Activated T-cell treated with anti-CD3 and anti-CD28 coated beads, Interleukin-2, amount 50 U/mL, for 4 hours (primary cell): ENCODE data around the gene FOXD4. TPM values are rescaled to one million over a fixed set of nuclear protein-coding genes. Genes with fewer than 3 reads are reported as not detected.
A peak's percentile ranks its signal among the peaks of the same experiment; 100 is the strongest.
"Not testable (repeated sequence)": the region's sequence is repeated elsewhere in the genome, so short reads cannot be mapped to it uniquely, and the experiment has no call there.

ENCODE experiments used
- ATAC-seq, 2 donors: fragments of 200-7000 bp; cut with Tn5 transposase; one replicate each; pipeline ENCODE4 v1.10.0; 2021
- DNase-seq: peaks from one replicate; pipeline ENCODE4 v3.0.0-alpha.2; 2020
- H3K27me3 Mint-ChIP-seq: one replicate; pipeline ENCODE4 v1.8.0; 2021; ENCODE audit warnings: low read depth, mixed read lengths
- H3K36me3 Mint-ChIP-seq: one replicate; pipeline ENCODE4 v1.8.0; 2022; ENCODE audit warnings: mixed read lengths; ENCODE audit not compliant: insufficient read depth
- H3K4me1 Mint-ChIP-seq: one replicate; pipeline ENCODE4 v1.8.0; 2021; ENCODE audit warnings: low read depth, mixed read lengths
- H3K4me3 Mint-ChIP-seq: one replicate; pipeline ENCODE4 v1.8.0; 2021; ENCODE audit warnings: mild to moderate bottlenecking, moderate library complexity, mixed read lengths
- H3K9me3 Mint-ChIP-seq: one replicate; pipeline ENCODE4 v1.8.0; 2021; ENCODE audit warnings: mixed read lengths
- total RNA-seq, 3 donors: library from RNA; stranded (reverse); gene quantifications; one replicate each; pipeline ENCODE4 v1.2.1, GENCODE V29; 2021

Gene FOXD4
- under 1 TPM in 2 of 3 donors, not detected in 1; 0.10 to 0.16 TPM for total RNA-seq

DNA sequence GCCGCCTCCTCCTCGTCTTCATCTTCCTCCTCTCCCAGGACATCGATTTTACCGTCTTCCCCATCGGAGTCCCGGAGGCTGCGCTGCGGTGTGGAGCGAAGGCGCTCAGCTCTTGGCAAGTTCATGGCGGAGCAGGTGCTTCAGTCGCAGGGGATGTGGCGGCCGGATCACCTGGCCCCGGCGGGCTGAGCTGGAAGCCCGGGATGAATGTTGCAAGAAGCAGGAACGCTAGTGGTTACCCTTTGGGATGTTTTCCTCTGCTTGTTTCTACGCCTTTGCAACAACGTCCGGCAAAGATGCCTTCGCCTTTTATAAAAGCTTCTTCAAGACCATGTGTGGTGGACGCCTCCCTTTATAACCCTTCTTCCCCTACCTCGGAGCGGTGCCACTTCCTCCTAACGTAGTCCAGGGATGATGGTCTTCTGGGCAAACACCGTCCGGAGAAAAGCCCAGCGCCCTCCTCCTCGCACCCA, at the start of gene FOXD4:
Gene FOXD4, minus strand, starts transcription at position 423 of the 473 bp plus-strand sequence. Its CDS starts 298 bp downstream, at position 125.
- not testable (repeated sequence) for ATAC-seq, DNase-seq, H3K9me3 Mint-ChIP-seq
- H3K36me3 Mint-ChIP-seq, result peaks cover 10% of the 10 kb centered on the region
- H3K4me1 Mint-ChIP-seq, result peaks cover 20% of the 10 kb centered on the region
- H3K4me3 Mint-ChIP-seq, result peak within 1 kb of the TSS; percentile 65
- peaks cover 30% of the 10 kb centered on the region for H3K27me3 Mint-ChIP-seq

DNA sequence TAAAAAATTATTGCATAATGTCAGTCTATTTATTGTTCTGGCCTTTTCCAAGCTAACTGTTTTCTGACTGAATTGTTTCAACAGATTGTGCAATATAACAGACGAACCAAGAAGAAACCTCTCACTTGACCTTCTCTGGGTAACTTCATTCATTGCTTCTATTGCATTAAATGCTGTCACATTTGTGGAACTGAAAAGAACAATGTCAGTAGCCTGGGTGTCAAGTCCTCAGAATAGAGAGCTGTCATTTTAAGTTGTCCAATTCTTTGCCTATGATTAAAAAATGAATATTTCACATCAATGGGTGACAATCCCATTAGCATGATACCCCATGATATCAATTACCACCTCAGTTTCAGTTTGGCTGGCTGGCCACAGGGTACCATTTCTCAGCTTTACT, 41.7 kb upstream of the FOXD4 start:
- H3K4me1 Mint-ChIP-seq, H3K36me3 Mint-ChIP-seq, H3K27me3 Mint-ChIP-seq, ATAC-seq, DNase-seq, H3K9me3 Mint-ChIP-seq, H3K4me3 Mint-ChIP-seq: not testable (repeated sequence)

DNA sequence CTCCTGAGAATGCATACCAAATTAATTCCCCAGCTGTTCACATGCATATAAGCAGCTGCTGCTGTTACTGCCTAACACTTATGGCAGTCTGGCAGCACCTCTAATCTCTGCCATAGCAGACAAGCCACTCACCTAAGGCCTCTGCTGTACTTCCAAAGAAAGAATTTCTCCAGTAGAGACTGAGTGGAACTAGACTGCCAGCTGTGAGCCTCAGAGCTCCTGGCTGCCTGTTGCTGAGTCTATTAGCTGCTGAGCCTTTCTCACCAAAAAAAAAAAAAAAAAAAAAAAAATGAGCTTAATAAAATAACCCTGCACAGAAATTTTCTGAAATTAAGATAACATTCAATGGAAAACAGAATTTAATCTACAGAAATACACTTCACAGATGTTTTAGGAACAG, 33.0 kb upstream of the FOXD4 start:
- not testable (repeated sequence) for H3K36me3 Mint-ChIP-seq, H3K9me3 Mint-ChIP-seq, ATAC-seq, H3K4me3 Mint-ChIP-seq, H3K27me3 Mint-ChIP-seq, DNase-seq, H3K4me1 Mint-ChIP-seq

DNA sequence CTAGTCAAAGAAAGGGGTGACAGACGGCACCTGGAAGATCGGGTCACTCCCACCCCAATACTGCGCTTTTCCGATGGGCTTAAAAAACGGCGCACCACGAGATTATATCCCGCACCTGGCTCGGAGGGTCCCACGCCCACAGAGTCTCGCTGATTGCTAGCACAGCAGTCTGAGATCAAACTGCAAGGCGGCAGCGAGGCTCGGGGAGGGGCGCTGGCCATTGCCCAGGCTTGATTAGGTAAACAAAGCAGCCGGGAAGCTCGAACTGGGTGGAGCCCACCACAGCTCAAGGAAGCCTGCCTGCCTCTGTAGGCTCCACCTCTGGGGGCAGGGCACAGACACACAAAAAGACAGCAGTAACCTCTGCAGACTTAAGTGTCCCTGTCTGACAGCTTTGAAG, 21.7 kb upstream of the FOXD4 start:
- H3K9me3 Mint-ChIP-seq, H3K4me3 Mint-ChIP-seq, ATAC-seq: not testable (repeated sequence)

DNA sequence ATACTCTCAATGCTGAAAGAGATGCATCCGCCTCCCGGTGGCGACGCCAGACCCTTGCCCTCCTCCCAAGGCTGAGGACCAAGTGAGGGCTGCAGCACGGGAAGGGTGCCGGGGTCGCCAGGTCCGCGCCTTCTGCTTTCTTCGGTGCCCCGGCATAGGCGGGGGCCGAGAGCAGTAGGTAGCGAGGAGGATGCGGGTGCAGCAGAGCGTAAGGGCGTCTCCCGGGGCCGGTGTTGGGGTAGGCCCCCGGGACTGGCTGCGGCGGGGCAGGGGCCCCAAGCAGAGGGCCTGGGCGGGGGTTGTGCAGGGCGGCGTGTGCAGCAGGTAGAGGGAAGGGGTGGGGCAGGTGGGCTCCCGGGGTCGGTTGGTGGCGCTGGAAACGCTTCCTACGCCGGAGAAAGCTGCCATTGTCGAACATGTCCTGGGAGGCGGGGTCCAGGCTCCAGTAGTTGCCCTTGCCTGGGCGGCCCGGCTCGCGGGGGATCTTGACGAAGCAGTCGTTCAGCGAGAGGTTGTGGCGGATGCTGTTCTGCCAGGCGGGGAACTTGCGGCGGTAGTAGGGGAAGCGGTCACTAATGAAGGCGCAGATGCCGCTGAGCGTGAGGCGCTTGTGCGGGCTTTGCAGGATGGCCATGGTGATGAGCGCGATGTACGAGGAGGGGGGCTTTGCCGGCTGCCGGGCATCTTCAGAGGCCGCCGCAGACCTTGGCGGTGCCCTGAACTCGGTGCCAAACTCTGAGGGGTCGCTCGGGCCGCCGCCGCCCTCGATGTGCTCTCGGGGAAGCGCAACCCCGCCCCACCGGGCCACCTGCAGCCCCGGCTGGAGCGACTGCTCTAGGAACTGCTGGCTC, 848 bp downstream of the FOXD4 start:
- Mint-ChIP-seq H3K36me3 (peaks cover 10% of the 10 kb centered on the region), H3K4me1 (peaks cover 20% of the 10 kb centered on the region), H3K4me3 (peak overlapping the region; percentile 65), H3K27me3 (peaks cover 33% of the 10 kb centered on the region)
- H3K9me3 Mint-ChIP-seq, DNase-seq, ATAC-seq: not testable (repeated sequence)

More for the DNA sequence above, 21.7 kb upstream of the FOXD4 start:
- not testable (repeated sequence) for H3K27me3 Mint-ChIP-seq, H3K36me3 Mint-ChIP-seq, H3K4me1 Mint-ChIP-seq, DNase-seq

DNA sequence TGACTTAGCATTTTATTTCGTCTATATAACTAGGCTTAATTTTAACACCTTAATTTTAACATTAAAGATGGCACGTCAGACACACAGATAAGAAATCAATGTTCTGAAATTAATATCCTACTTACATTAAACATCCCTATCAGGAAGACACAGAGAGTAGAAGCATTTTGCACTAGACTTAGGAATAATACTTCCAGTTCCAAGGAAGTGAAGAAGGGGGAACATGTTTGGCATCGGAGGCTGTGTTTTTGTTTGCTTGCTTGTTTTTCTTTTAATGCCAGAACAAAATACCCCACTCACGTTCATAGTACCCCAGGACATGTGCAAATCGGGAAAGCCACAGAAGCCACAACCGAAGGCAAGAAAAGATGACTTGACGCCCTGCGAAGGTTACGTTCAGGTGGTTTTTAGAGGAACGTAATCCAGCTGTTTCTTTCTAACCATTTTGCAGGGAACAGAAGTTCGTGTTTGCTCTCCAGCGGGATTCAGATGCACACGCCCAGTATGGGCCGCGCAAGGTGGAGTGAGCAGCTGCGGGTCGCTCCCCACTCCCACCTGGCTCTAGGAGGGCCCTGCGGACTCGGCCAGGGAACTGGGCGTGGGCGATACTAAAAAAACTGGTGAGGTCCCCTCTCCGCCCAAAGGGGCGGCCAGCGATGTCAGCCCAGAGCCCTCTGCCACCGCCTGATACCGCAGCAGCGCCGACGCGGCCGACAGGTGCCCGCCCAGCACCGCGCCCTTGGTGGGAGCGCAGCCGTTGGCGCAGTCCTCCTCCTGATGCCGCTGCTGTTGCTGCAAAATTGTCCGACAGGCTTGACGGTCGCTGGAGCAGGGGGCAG, 1.8 kb downstream of the FOXD4 start:
- H3K4me3 Mint-ChIP-seq, H3K9me3 Mint-ChIP-seq, DNase-seq, H3K36me3 Mint-ChIP-seq: not testable (repeated sequence)
- Mint-ChIP-seq H3K4me1 (peaks cover 20% of the 10 kb centered on the region), H3K27me3 (peaks cover 37% of the 10 kb centered on the region)
- ATAC-seq, result peak in 1 of 2 donors; percentile 33

DNA sequence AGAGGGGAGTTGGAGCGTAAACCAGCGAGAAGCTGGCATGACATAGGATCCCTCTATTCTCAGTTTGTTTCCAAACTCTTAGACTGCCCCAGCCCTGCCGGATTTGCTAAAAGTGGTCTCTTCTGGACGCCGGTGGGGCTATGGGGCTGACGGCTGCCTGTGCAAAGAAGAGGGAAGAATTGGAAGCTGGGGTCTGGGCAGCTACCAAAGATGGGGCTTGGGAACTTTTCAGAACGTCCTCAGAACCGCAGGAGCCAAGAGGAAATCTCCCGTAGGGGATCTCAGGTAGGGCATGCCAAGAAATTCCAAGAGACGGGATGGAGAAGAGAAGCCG, 3.1 kb downstream of the FOXD4 start:
- Mint-ChIP-seq H3K4me1 (peaks cover 20% of the 10 kb centered on the region), H3K4me3 (peak overlapping the region; percentile 52), H3K27me3 (peaks cover 37% of the 10 kb centered on the region)
- H3K9me3 Mint-ChIP-seq, H3K36me3 Mint-ChIP-seq, ATAC-seq, DNase-seq: not testable (repeated sequence)

DNA sequence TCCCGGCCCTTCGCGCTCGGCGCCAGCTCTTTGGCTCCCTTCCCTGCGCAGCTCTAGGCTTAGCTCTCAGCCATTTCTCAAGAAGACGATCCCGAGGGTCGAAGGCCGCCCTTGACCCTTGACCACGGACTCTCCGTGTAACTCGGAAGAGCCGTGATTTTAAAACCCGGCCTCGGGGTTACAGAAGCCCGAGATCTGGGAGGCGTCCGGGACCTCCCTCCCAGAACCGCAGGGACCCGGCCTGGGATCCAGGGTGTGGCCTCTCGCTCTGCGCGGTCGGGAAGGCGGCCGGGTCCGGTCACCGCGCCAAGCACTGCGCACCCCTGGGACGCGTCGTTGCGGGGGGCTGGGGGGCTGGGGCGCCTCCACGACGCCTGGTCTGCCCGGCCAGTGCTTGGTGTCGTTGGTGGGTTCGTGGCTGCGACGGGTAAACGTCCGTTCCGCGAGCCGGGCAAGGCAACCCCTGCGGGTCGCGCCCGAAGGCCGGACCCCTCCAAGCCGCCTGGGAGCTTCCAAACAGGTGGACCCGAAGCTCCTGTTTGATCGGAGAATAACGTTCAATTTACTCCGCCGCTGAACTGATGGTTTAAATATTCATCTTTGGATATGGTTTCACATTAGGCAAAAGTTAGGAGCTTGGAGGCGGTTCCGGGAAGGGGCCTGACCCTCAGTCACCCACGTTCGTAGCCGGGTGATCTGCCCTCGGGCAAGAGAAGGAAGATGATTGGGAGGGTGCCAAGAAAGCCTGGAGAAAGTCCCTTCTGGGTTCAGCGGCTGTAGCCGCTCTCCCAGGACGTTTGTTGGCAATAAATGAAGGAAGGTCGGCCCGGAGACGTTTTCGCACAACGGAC, 3.7 kb downstream of the FOXD4 start:
- Mint-ChIP-seq H3K4me3 (peak overlapping the region; percentile 75), H3K27me3 (peaks cover 39% of the 10 kb centered on the region), H3K4me1 (peaks cover 20% of the 10 kb centered on the region)
- peak; percentile 16 for ATAC-seq
- DNase-seq, H3K9me3 Mint-ChIP-seq, H3K36me3 Mint-ChIP-seq: not testable (repeated sequence)

DNA sequence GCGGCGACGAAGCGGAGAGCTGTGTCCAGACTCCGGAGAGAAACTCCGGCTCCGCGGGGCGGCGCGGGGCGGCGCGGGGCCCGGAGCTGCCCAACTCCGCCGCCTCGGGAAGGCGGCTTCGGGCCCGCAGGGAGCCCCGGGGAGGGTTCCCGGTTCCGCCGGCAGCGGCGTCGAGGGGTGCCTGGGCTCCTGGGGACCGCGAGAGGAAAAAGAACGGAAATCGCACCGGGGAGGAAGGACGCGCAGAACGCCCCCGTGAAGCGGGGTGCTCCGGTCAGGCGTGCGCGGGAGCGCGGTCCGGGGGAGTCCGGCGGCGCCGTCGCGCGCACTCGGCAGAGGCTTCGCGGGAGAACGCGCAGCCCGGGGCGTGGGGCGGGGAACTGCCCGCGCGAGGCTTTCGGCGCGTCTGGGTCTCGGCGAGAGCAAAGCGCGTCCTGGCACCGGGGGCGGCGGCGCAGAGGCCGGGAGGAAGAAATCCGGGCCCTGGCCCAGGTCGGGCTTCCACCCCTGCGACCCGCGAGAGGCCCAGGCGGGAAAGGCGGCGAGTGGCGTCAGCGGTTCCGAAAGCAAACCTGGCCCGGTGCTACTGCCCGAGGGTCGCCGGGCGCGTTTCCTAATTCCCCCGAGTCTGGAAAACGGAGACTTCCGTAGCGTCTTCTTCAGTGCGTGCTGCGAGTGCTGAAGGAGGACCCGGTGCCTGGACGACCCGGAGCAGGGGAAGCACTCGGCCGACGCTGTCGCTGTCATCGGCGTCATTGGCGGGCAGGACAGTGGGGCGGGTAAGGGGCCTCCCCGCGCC, 4.5 kb downstream of the FOXD4 start:
- peak overlapping the region; percentile 75 for H3K4me3 Mint-ChIP-seq
- H3K36me3 Mint-ChIP-seq, DNase-seq, H3K9me3 Mint-ChIP-seq: not testable (repeated sequence)
- peak; percentile 72 to 74 for ATAC-seq
- H3K27me3 Mint-ChIP-seq, result peaks cover 42% of the 10 kb centered on the region
- H3K4me1 Mint-ChIP-seq, result peaks cover 20% of the 10 kb centered on the region

DNA sequence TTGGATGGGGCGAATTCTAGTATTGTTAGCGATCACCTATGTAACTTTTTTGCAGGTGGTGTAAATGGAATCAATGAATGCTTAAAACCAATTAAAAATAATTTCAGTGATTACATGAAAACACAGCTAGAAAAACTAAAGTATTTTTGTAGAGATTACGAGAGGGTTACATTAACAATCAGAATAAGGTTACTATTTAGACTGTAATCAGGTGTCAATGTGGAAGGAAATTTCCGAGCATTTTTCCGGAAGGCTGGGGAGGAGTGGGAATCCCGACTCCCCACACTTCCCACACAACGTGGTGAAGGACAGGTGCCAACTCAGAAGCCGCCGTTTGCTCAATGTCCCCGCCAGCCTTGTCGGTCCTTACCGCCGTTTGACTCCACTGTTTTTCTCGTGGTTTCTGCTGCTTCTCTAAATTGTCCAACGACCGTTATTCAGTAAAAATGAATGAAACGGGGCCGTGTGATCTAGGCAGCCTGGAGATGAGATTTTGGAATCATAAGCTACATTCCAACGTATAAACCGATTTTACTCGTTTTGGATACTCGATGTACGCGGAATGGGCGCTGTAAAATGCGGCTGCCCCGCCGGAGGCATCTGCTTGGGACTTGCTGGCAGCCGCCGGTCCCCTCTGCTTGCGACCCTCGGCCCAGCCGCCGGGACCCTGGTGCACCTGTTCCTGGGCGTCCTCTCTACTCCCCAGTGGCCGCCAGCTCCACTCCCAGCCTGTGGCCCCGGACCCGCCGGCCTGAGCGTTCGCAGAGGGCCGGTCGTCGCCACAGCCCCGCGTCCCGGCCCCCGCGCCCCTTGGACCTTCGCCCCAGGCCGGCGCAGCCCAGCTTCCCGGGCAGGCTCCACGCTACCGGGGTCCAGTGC, 5.4 kb downstream of the FOXD4 start:
- Mint-ChIP-seq H3K4me1 (peaks cover 15% of the 10 kb centered on the region), H3K27me3 (peaks cover 38% of the 10 kb centered on the region)
- not testable (repeated sequence) for H3K4me3 Mint-ChIP-seq, H3K9me3 Mint-ChIP-seq, DNase-seq, ATAC-seq, H3K36me3 Mint-ChIP-seq

DNA sequence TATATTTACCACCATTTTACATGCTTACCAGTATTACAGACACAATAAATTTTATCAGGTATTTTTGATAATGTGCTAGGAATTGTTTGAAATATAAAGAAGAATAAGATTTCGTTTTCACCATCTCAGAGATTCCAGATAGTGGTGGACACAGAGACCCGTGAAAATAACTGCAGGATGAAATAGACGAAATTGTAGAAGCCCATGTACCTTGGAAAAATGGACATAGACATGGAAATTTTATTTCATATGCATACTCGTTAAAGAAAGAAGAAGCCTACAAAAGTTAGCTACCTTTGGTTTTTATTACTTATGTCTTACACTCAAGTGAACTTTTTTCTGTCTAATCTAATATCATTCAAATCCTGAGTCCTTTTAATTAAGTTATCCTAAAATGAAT, 7.5 kb downstream of the FOXD4 start:
- H3K27me3 Mint-ChIP-seq, result peaks cover 40% of the 10 kb centered on the region
- H3K4me1 Mint-ChIP-seq, H3K36me3 Mint-ChIP-seq, H3K9me3 Mint-ChIP-seq, ATAC-seq, H3K4me3 Mint-ChIP-seq, DNase-seq: not testable (repeated sequence)

DNA sequence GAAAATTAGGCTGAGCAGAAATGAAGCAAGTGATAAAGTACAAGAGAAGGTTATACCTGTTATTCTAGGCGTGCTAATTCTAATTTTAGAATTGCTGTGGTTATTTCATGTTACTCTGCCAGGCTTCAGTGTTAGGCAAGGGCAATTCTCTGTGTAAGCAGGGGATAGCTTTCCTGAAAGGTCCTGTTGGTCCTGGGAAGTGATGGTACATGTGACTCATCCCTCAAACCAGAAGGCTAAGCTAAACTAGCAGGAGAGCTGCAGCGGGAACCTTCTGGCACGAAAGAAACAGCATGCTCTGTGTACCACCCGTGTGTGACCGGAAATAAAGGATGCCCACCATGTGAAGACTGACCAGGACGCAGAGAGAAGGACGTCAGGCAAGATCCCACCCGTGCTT, 8.7 kb downstream of the FOXD4 start:
- ATAC-seq, H3K4me3 Mint-ChIP-seq, H3K4me1 Mint-ChIP-seq, H3K36me3 Mint-ChIP-seq, H3K9me3 Mint-ChIP-seq, DNase-seq: not testable (repeated sequence)
- H3K27me3 Mint-ChIP-seq, result peaks cover 35% of the 10 kb centered on the region
